K562 (cell line): Measurements from ENCODE around the gene YPEL2. TPM values are rescaled to one million over a fixed set of nuclear protein-coding genes. Genes with fewer than 3 reads are reported as not detected.

Source experiments
- ATAC-seq: fragments of 200-7000 bp; cut with Tn5 transposase; 3 replicates; pipeline ENCODE4 v1.9.1; 2020; ENCODE audit warnings: moderate library complexity
- BruUV-seq: library from RNA; stranded (reverse); fragments of 400-500 nt; replicated peaks from 2 replicates; lab custom pipeline; 2021; lab: Mats Ljungman, UMichigan
- CTCF ChIA-PET: fragments of 300-600 bp; formaldehyde crosslinking; extraction: SDS; loops from one replicate; lab custom pipeline; 2021; ENCODE audit warnings: low intra/inter-chr PET ratio; lab: Yijun Ruan, JAX
- POLR2A ChIA-PET: fragments of 300-600, 350-650 bp; sonication (Branson Sonifier 250); formaldehyde crosslinking; extraction: SDS; loops from one replicate; lab custom pipeline; 2021; ENCODE audit warnings: antibody characterized with exemption, inconsistent platforms; lab: Yijun Ruan, JAX
- DNase-seq, 4 experiments: peaks; one replicate each; pipeline versions ENCODE4 v3.0.0 to v3.0.0-alpha.2; 2011 to 2018; ENCODE audit warnings: low spot score in 3 of 4, mixed read lengths in 3 of 4; ENCODE audit errors: extremely low read depth in 1 of 4
- FAIRE-seq: peaks from 2 replicates; lab custom pipeline; 2011; peaks lifted over from hg19 to GRCh38; lab: Jason Lieb, UNC
- H2AFZ ChIP-seq: 2 replicates; pipeline ENCODE4 v1.6.0; 2011; ENCODE audit warnings: low read depth, low read length, control low read depth, inconsistent platforms
- H3K27ac ChIP-seq: fragments of 200-600 bp; 3 replicates; pipeline ENCODE4 v1.8.0; 2011; ENCODE audit warnings: low read depth, mild to moderate bottlenecking, control low read depth, inconsistent platforms, low read length, moderate library complexity, mixed read lengths; ENCODE audit errors: extremely low read depth
- H3K27me3 ChIP-seq, 2 experiments: fragments of 300-600 bp in 1 of 2; 2 replicates in 1 of 2; 3 replicates in 1 of 2; pipeline versions ENCODE4 v1.6.0 to v1.8.0; 2011; ENCODE audit warnings: inconsistent platforms in 2 of 2, low read length in 2 of 2, mild to moderate bottlenecking in 1 of 2, mixed read lengths in 1 of 2, moderate library complexity in 1 of 2; ENCODE audit not compliant: control insufficient read depth in 2 of 2, insufficient read depth in 2 of 2
- H3K36me3 ChIP-seq: fragments of 300-600 bp; 3 replicates; pipeline ENCODE4 v1.8.0; 2011; ENCODE audit warnings: mild to moderate bottlenecking, low read length, inconsistent platforms; ENCODE audit not compliant: control insufficient read depth, insufficient read depth
- H3K4me1 ChIP-seq, 2 experiments: fragments of 200-600 bp in 1 of 2; replicated peaks in 1 of 2; 2 replicates in 1 of 2; 3 replicates in 1 of 2; pipeline versions ENCODE4 v1.5.1 to v1.8.0; 2011; ENCODE audit warnings: inconsistent platforms in 2 of 2, low read length in 2 of 2, mild to moderate bottlenecking in 1 of 2, mixed read lengths in 1 of 2, moderate library complexity in 1 of 2; ENCODE audit not compliant: control insufficient read depth in 2 of 2, insufficient read depth in 2 of 2
- H3K4me2 ChIP-seq: 2 replicates; pipeline ENCODE4 v1.6.1; 2011; ENCODE audit warnings: low read length, control low read depth, inconsistent platforms, mixed read lengths; ENCODE audit not compliant: insufficient read depth
- H3K4me3 ChIP-seq: fragments of 200-600 bp; sonication (generic), shearing (Covaris generic); 2 replicates; pipeline ENCODE4 v1.5.1; 2016; ENCODE audit warnings: control low read depth, inconsistent platforms
- H3K79me2 ChIP-seq: fragments of 200-600 bp; 3 replicates; pipeline ENCODE4 v1.8.0; 2011; ENCODE audit warnings: low read length, inconsistent platforms; ENCODE audit not compliant: control insufficient read depth, insufficient read depth
- H3K9ac ChIP-seq, 2 experiments: 2 replicates each; pipeline versions ENCODE4 v1.6.0 to v1.6.1; 2011; ENCODE audit warnings: low read depth in 2 of 2, low read length in 2 of 2, control low read depth in 1 of 2, inconsistent platforms in 1 of 2, mild to moderate bottlenecking in 1 of 2, mixed read lengths in 1 of 2; ENCODE audit not compliant: insufficient read depth in 1 of 2
- H3K9me1 ChIP-seq: one replicate; pipeline ENCODE4 v1.6.0; 2011; ENCODE audit warnings: inconsistent platforms, mild to moderate bottlenecking, low read length, moderate library complexity; ENCODE audit not compliant: control insufficient read depth, insufficient read depth
- H3K9me3 ChIP-seq: replicated peaks from 2 replicates; pipeline ENCODE4 v1.5.1; 2011; ENCODE audit warnings: low read depth, low read length, inconsistent platforms; ENCODE audit not compliant: control insufficient read depth, insufficient read depth
- H4K20me1 ChIP-seq: replicated peaks from 2 replicates; pipeline ENCODE4 v1.6.1; 2011; ENCODE audit warnings: low read length, inconsistent platforms, mixed read lengths; ENCODE audit not compliant: control insufficient read depth, insufficient read depth
- CEBPZ ChIP-seq: fragments of 150-350 bp; IDR thresholded peaks from 2 replicates; pipeline ENCODE4 v1.6.1; 2014; ENCODE audit warnings: low read depth, mild to moderate bottlenecking, low read length, borderline replicate concordance
- ETS2 ChIP-seq: IDR thresholded peaks from 2 replicates; pipeline ENCODE4 v1.6.1; 2016; ENCODE audit warnings: borderline replicate concordance, missing genetic modification characterization, mild to moderate bottlenecking, moderate library complexity, missing compliant biosample characterization; ENCODE audit not compliant: poor library complexity, severe bottlenecking
- FOXM1 ChIP-seq, 2 experiments: fragments of 450-650 bp in 1 of 2; sonication (generic) in 1 of 2; formaldehyde crosslinking in 1 of 2; IDR thresholded peaks; 2 replicates each; pipeline versions ENCODE4 v1.6.1 to v1.9.0; 2017 to 2022; ENCODE audit warnings: low read depth in 2 of 2, mild to moderate bottlenecking in 2 of 2, missing genetic modification reagents in 1 of 2, moderate library complexity in 1 of 2
- GTF2E2 ChIP-seq: fragments of 200-800 bp; sonication (Bioruptor generic); IDR thresholded peaks from 2 replicates; pipeline ENCODE4 v1.6.1; 2016; ENCODE audit warnings: missing genetic modification characterization, missing compliant biosample characterization
- HINFP ChIP-seq: fragments of 450-650 bp; conservative IDR thresholded peaks from 2 replicates; pipeline ENCODE4 v1.6.1; 2016; ENCODE audit warnings: missing genetic modification characterization, low read depth, mild to moderate bottlenecking, control low read depth, missing compliant biosample characterization
- LCOR ChIP-seq: sonication (generic); formaldehyde crosslinking; IDR thresholded peaks from 2 replicates; pipeline ENCODE4 v1.8.0; 2022; ENCODE audit warnings: mild to moderate bottlenecking, missing genetic modification reagents
- MEIS2 ChIP-seq: fragments of 450-650 bp; IDR thresholded peaks from 2 replicates; pipeline ENCODE4 v1.6.1; 2014; ENCODE audit warnings: mild to moderate bottlenecking; ENCODE audit not compliant: partially characterized antibody
- NCOA2 ChIP-seq, 2 experiments: fragments of 450-650 bp; IDR thresholded peaks; 2 replicates each; pipeline ENCODE4 v1.6.1; 2018; ENCODE audit warnings: mild to moderate bottlenecking in 2 of 2, moderate library complexity in 1 of 2; ENCODE audit not compliant: partially characterized antibody in 2 of 2
- NR2C1 ChIP-seq, 2 experiments: fragments of 450-650 bp; IDR thresholded peaks; 2 replicates each; pipeline ENCODE4 v1.6.1; 2017; ENCODE audit warnings: mild to moderate bottlenecking in 2 of 2, antibody characterized with exemption in 1 of 2, inconsistent platforms in 1 of 2, missing compliant biosample characterization in 1 of 2, missing genetic modification characterization in 1 of 2
- SFPQ ChIP-seq: fragments of 200-400 bp; formaldehyde crosslinking; IDR thresholded peaks from 2 replicates; pipeline ENCODE4 v1.6.1; 2017; ENCODE audit warnings: mild to moderate bottlenecking, low read depth, low read length, moderate library complexity
- WGBS: fragments of 100-300 bp; shearing (Covaris generic); methylation state at CpG from one replicate; pipeline ENCODE4 v1.1.6; 2016; ENCODE audit warnings: low coverage, mixed read lengths; ENCODE audit not compliant: insufficient coverage; ENCODE audit errors: missing lambda C conversion rate; 5-methylcytosine and 5-hydroxymethylcytosine counted together
- in situ Hi-C: fragments of 300-500 bp; cut with MboI; formaldehyde crosslinking; loops from 4 replicates; pipeline ENCODE4 v1.15.0; 2018; ENCODE audit warnings: inconsistent platforms, mixed read lengths
- intact Hi-C: fragments of 100-400 bp; cut with micrococcal nuclease; formaldehyde crosslinking; loops from 2 replicates; pipeline ENCODE4 v1.14.2; 2022
- polyA plus RNA-seq, 8 experiments: library from polyadenylated mRNA; depleted of rRNA in 4 of 8; stranded (reverse) in 5 of 8; unstranded in 3 of 8; fragments of >200 nt; fragmentation: Nextera tagmentation in 2 of 8; fragmentation: Illumina TruSeq in 1 of 8; extraction: Ambion mirVana in 2 of 8; extraction: Trizol in 1 of 8; gene quantifications; 2 replicates each; pipeline versions ENCODE4 v1.2.1 to v1.2.3, GENCODE V29; 2011 to 2014; ENCODE audit warnings: inconsistent platforms in 1 of 8, missing spikeins in 1 of 8
- total RNA-seq, 7 experiments: library from RNA; depleted of rRNA in 6 of 7; stranded (reverse); fragments of >200 nt in 6 of 7; fragmentation: Illumina TruSeq in 2 of 7; extraction: Trizol in 2 of 7; gene quantifications; 2 replicates each; pipeline versions ENCODE4 v1.2.1 to v1.2.3, GENCODE V29; 2011 to 2021; ENCODE audit warnings: low replicate concordance in 1 of 7

Gene YPEL2
- total and polyA plus RNA-seq, 9 of the 15 experiments (the other 6 are each of a cell fraction or from before 2014, with no cell fraction given): 0.11 to 2.4 (median 0.47) TPM

- H3K27me3 ChIP-seq: peaks cover 20 to 29% of the 10 kb centered on the region in 2 experiments; a peak in 4 of 5 replicates
- no peaks in the 10 kb centered on the region for H3K4me1 ChIP-seq
- CTCF ChIA-PET: no interaction called here
- 28% methylated on average over 4 of the region's 4 CpGs for WGBS
- ATAC-seq (no peak), DNase-seq (no peak), FAIRE-seq (no peak)
- H3K4me3 ChIP-seq: no peak overlapping the region
- H2AFZ ChIP-seq: no peak overlapping the region
- POLR2A ChIA-PET: no interaction called here
- intact Hi-C loops (no loop called here), in situ Hi-C loops (no loop called here)
- H3K9ac ChIP-seq: no peak overlapping the region
- no peaks in the 10 kb centered on the region for H3K9me3 ChIP-seq
- H3K27ac ChIP-seq: no peak overlapping the region
- BruUV-seq: no TSS peak
- H4K20me1 ChIP-seq: peaks cover 16% of the 10 kb centered on the region; the same call in 1 of the 2 replicates
- no peak overlapping the region for H3K4me2 ChIP-seq
- H3K79me2 ChIP-seq: no peaks in the 10 kb centered on the region
- H3K9me1 ChIP-seq: no peaks in the 10 kb centered on the region
- H3K36me3 ChIP-seq: no peaks in the 10 kb centered on the region
- TF ChIP-seq NCOA2 (IDR thresholded peaks at IDR 0.05; ENCODE audit: partially characterized antibody in 2 of 2) (no peak), NR2C1 (IDR thresholded peaks at IDR 0.05) (no peak), NR2C1 (tag; IDR thresholded peaks at IDR 0.05) (no peak), FOXM1 (IDR thresholded peaks at IDR 0.05; ENCODE audit: low read depth) (no peak), FOXM1 (CRISPR knock-in tag; IDR thresholded peaks at IDR 0.05; ENCODE audit: low read depth) (no peak), CEBPZ (no peak), ETS2 (tag) (no peak), HINFP (no peak), SFPQ (no peak), MEIS2 (no peak), GTF2E2 (tag) (no peak), LCOR (CRISPR knock-in tag) (no peak)
Observed at GRCh38 chr17:59355702-59356325, 24.4 kb downstream of the YPEL2 start.
